Measurements from ENCODE around the gene RGS12.

- no peak for TF ChIP-seq EZH2 (IDR thresholded peaks at IDR 0.05)
- no peak for TF ChIP-seq FOXP2 (optimal IDR thresholded peaks at IDR 0.05; ENCODE audit: control extremely low read depth, extremely low read length, insufficient read depth)
- no peak for TF ChIP-seq POLR2AphosphoS5 (IDR thresholded peaks at IDR 0.05; ENCODE audit: borderline replicate concordance, low read depth, low read length)
Observed at GRCh38 chr4:3338976-3339531, 46.2 kb downstream of the RGS12 start.

Data from SK-N-MC (cell line).